H1 (cell line): ENCODE results near the gene VMO1.

Experiments
- CBX8 ChIP-seq: fragments of 300-800, 300-1000 bp; sonication (generic); IDR thresholded peaks from 2 replicates; pipeline ENCODE4 v1.7.1; 2016; ENCODE audit warnings: low read depth, low read length, borderline replicate concordance
- CEBPB ChIP-seq: IDR thresholded peaks from 2 replicates; pipeline ENCODE4 v1.6.1; 2012; ENCODE audit warnings: low read depth, low read length
- CHD2 ChIP-seq: IDR thresholded peaks from 2 replicates; pipeline ENCODE4 v1.6.1; 2012; ENCODE audit warnings: low read length, improper control_type of control experiment
- CTCF ChIP-seq, 3 experiments: IDR thresholded peaks; 1 replicate in 2 of 3; 2 replicates in 1 of 3; pipeline versions ENCODE4 v1.5.1 to v1.6.1; 2011; ENCODE audit warnings: low read length in 3 of 3, mild to moderate bottlenecking in 3 of 3, inconsistent platforms in 2 of 3, low read depth in 1 of 3, moderate library complexity in 1 of 3; ENCODE audit not compliant: insufficient read depth in 1 of 3; ENCODE audit errors: control extremely low read depth in 1 of 3
- FOSL1 ChIP-seq: IDR thresholded peaks from 2 replicates; pipeline ENCODE4 v1.6.1; 2011; ENCODE audit warnings: mild to moderate bottlenecking, low read depth, low read length, moderate library complexity; ENCODE audit not compliant: insufficient read depth
- GTF2F1 ChIP-seq: IDR thresholded peaks from 2 replicates; pipeline ENCODE4 v1.6.1; 2012; ENCODE audit warnings: low read depth, low read length, improper control_type of control experiment, borderline replicate concordance
- JUN ChIP-seq: IDR thresholded peaks from 2 replicates; pipeline ENCODE4 v1.6.1; 2011; ENCODE audit warnings: low read depth, mild to moderate bottlenecking, improper control_type of control experiment, low read length
- MAFK ChIP-seq: IDR thresholded peaks from 2 replicates; pipeline ENCODE4 v1.6.1; 2012; ENCODE audit warnings: low read depth, mild to moderate bottlenecking, improper control_type of control experiment, low read length
- POLR2AphosphoS5 ChIP-seq: IDR thresholded peaks from 2 replicates; pipeline ENCODE4 v1.6.1; 2011; ENCODE audit warnings: low read depth, low read length
- RAD21 ChIP-seq, 2 experiments: IDR thresholded peaks in 1 of 2; conservative IDR thresholded peaks in 1 of 2; 2 replicates each; pipeline ENCODE4 v1.6.1; 2011; ENCODE audit warnings: low read depth in 2 of 2, low read length in 2 of 2, improper control_type of control experiment in 1 of 2, inconsistent platforms in 1 of 2, mild to moderate bottlenecking in 1 of 2, moderate library complexity in 1 of 2
- SRF ChIP-seq: IDR thresholded peaks from 2 replicates; pipeline ENCODE4 v1.6.1; 2011; ENCODE audit warnings: mild to moderate bottlenecking, low read depth, low read length, moderate library complexity
- YY1 ChIP-seq: IDR thresholded peaks from 2 replicates; pipeline ENCODE4 v1.6.1; 2011; ENCODE audit warnings: low read depth, mild to moderate bottlenecking, low read length
- TF ChIP-seq, protein P1 (sequence below): fragments of 300-600 bp; sonication (generic); IDR thresholded peaks from 2 replicates; pipeline ENCODE4 v1.7.1; 2012; ENCODE audit warnings: low read length, moderate library complexity, mild to moderate bottlenecking, inconsistent platforms; ENCODE audit not compliant: insufficient replicate concordance

- no peak for TF ChIP-seq JUN
- no peak for TF ChIP-seq FOSL1
- TF ChIP-seq POLR2AphosphoS5: no peak
- no peak for TF ChIP-seq CTCF (IDR thresholded peaks at IDR 0.05; ENCODE audit: control extremely low read depth in 1 of 3, insufficient read depth in 1 of 3, low read depth in 1 of 3, low read length in 3 of 3)
- TF ChIP-seq SRF: no peak
- TF ChIP-seq MAFK: no peak
- TF ChIP-seq YY1: no peak
- TF ChIP-seq GTF2F1: no peak
- no peak for TF ChIP-seq RAD21 (IDR thresholded peaks at IDR 0.05 in 1 of 2, conservative IDR thresholded peaks at IDR 0.05 in 1 of 2; ENCODE audit: low read depth in 2 of 2, low read length in 2 of 2)
- TF ChIP-seq CEBPB: no peak
- TF ChIP-seq, protein P1, sequence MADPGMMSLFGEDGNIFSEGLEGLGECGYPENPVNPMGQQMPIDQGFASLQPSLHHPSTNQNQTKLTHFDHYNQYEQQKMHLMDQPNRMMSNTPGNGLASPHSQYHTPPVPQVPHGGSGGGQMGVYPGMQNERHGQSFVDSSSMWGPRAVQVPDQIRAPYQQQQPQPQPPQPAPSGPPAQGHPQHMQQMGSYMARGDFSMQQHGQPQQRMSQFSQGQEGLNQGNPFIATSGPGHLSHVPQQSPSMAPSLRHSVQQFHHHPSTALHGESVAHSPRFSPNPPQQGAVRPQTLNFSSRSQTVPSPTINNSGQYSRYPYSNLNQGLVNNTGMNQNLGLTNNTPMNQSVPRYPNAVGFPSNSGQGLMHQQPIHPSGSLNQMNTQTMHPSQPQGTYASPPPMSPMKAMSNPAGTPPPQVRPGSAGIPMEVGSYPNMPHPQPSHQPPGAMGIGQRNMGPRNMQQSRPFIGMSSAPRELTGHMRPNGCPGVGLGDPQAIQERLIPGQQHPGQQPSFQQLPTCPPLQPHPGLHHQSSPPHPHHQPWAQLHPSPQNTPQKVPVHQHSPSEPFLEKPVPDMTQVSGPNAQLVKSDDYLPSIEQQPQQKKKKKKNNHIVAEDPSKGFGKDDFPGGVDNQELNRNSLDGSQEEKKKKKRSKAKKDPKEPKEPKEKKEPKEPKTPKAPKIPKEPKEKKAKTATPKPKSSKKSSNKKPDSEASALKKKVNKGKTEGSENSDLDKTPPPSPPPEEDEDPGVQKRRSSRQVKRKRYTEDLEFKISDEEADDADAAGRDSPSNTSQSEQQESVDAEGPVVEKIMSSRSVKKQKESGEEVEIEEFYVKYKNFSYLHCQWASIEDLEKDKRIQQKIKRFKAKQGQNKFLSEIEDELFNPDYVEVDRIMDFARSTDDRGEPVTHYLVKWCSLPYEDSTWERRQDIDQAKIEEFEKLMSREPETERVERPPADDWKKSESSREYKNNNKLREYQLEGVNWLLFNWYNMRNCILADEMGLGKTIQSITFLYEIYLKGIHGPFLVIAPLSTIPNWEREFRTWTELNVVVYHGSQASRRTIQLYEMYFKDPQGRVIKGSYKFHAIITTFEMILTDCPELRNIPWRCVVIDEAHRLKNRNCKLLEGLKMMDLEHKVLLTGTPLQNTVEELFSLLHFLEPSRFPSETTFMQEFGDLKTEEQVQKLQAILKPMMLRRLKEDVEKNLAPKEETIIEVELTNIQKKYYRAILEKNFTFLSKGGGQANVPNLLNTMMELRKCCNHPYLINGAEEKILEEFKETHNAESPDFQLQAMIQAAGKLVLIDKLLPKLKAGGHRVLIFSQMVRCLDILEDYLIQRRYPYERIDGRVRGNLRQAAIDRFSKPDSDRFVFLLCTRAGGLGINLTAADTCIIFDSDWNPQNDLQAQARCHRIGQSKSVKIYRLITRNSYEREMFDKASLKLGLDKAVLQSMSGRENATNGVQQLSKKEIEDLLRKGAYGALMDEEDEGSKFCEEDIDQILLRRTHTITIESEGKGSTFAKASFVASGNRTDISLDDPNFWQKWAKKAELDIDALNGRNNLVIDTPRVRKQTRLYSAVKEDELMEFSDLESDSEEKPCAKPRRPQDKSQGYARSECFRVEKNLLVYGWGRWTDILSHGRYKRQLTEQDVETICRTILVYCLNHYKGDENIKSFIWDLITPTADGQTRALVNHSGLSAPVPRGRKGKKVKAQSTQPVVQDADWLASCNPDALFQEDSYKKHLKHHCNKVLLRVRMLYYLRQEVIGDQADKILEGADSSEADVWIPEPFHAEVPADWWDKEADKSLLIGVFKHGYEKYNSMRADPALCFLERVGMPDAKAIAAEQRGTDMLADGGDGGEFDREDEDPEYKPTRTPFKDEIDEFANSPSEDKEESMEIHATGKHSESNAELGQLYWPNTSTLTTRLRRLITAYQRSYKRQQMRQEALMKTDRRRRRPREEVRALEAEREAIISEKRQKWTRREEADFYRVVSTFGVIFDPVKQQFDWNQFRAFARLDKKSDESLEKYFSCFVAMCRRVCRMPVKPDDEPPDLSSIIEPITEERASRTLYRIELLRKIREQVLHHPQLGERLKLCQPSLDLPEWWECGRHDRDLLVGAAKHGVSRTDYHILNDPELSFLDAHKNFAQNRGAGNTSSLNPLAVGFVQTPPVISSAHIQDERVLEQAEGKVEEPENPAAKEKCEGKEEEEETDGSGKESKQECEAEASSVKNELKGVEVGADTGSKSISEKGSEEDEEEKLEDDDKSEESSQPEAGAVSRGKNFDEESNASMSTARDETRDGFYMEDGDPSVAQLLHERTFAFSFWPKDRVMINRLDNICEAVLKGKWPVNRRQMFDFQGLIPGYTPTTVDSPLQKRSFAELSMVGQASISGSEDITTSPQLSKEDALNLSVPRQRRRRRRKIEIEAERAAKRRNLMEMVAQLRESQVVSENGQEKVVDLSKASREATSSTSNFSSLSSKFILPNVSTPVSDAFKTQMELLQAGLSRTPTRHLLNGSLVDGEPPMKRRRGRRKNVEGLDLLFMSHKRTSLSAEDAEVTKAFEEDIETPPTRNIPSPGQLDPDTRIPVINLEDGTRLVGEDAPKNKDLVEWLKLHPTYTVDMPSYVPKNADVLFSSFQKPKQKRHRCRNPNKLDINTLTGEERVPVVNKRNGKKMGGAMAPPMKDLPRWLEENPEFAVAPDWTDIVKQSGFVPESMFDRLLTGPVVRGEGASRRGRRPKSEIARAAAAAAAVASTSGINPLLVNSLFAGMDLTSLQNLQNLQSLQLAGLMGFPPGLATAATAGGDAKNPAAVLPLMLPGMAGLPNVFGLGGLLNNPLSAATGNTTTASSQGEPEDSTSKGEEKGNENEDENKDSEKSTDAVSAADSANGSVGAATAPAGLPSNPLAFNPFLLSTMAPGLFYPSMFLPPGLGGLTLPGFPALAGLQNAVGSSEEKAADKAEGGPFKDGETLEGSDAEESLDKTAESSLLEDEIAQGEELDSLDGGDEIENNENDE: no peak
- no peak for TF ChIP-seq CHD2
- no peak for TF ChIP-seq CBX8
These were observed 43.5 kb downstream of the VMO1 start for GRCh38 chr17:4742629-4743028.
